Endothelial cell of umbilical vein (primary cell): ENCODE results near the gene NENF.

Experiments
- EZH2 ChIP-seq: IDR thresholded peaks from 2 replicates; pipeline ENCODE4 v1.6.1; 2012; ENCODE audit warnings: borderline replicate concordance, low read depth, mild to moderate bottlenecking, moderate library complexity, low read length, inconsistent platforms; ENCODE audit not compliant: severe bottlenecking
- FOS ChIP-seq: IDR thresholded peaks from 2 replicates; pipeline ENCODE4 v1.6.1; 2011; ENCODE audit warnings: mild to moderate bottlenecking, low read length, moderate library complexity, borderline replicate concordance; ENCODE audit not compliant: insufficient read depth
- GATA2 ChIP-seq: IDR thresholded peaks from 2 replicates; pipeline ENCODE4 v1.7.0; 2011; ENCODE audit warnings: low read depth, mild to moderate bottlenecking, moderate library complexity, mixed read lengths, low read length; ENCODE audit not compliant: insufficient read length, insufficient read depth
- JUN ChIP-seq: IDR thresholded peaks from 2 replicates; pipeline ENCODE4 v1.6.1; 2011; ENCODE audit warnings: borderline replicate concordance, low read depth; ENCODE audit not compliant: insufficient read length, insufficient read depth
- MYC ChIP-seq: IDR thresholded peaks from one replicate; pipeline ENCODE4 v1.6.1; 2011; ENCODE audit warnings: mild to moderate bottlenecking, low read depth, low read length
- POLR2A ChIP-seq: IDR thresholded peaks from 2 replicates; pipeline ENCODE4 v1.6.1; 2012; ENCODE audit warnings: low read depth, mild to moderate bottlenecking, control low read depth, low read length
- POLR2AphosphoS5 ChIP-seq: IDR thresholded peaks from 2 replicates; pipeline ENCODE4 v1.6.1; 2012; ENCODE audit warnings: low read depth, mild to moderate bottlenecking, control low read depth, low read length, moderate library complexity; ENCODE audit not compliant: insufficient read depth
- TF ChIP-seq, protein P1 (sequence below), 2 donors: IDR thresholded peaks; 1 replicate in 1 of 2; 2 replicates in 1 of 2; pipeline ENCODE4 v1.5.1; 2011; ENCODE audit warnings: low read length in 2 of 2, mild to moderate bottlenecking in 2 of 2, moderate library complexity in 2 of 2, control low read depth in 1 of 2, inconsistent platforms in 1 of 2, low read depth in 1 of 2; ENCODE audit not compliant: insufficient read depth in 1 of 2; ENCODE audit errors: extremely low read depth in 1 of 2
- TF ChIP-seq, protein P2 (sequence below): IDR thresholded peaks from 2 replicates; pipeline ENCODE4 v1.6.1; 2011; ENCODE audit not compliant: insufficient read depth, insufficient read length

DNA sequence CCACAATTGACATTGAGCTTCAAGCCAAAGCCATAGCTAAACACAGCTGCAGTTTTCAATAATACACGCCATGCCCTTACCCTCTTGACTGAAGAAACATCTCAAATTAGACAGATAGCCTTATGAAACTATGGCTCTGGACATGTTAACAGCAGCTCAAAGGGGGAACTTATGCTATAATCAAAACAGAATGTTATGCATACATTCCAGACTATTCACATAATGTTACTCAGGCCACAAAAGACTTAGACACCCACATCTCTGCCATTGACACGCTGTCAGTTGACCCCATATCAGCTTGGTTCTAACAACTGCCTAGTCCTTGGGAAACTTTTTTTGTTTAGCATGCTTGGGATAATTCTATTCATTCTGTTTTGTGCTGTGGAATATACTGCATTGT is 2.3 kb upstream of the NENF start:
- TF ChIP-seq POLR2A (no peak), POLR2AphosphoS5 (no peak), MYC (no peak), EZH2 (no peak), GATA2 (no peak), FOS (no peak), JUN (no peak)
- TF ChIP-seq, protein P1, sequence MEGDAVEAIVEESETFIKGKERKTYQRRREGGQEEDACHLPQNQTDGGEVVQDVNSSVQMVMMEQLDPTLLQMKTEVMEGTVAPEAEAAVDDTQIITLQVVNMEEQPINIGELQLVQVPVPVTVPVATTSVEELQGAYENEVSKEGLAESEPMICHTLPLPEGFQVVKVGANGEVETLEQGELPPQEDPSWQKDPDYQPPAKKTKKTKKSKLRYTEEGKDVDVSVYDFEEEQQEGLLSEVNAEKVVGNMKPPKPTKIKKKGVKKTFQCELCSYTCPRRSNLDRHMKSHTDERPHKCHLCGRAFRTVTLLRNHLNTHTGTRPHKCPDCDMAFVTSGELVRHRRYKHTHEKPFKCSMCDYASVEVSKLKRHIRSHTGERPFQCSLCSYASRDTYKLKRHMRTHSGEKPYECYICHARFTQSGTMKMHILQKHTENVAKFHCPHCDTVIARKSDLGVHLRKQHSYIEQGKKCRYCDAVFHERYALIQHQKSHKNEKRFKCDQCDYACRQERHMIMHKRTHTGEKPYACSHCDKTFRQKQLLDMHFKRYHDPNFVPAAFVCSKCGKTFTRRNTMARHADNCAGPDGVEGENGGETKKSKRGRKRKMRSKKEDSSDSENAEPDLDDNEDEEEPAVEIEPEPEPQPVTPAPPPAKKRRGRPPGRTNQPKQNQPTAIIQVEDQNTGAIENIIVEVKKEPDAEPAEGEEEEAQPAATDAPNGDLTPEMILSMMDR (IDR thresholded peaks at IDR 0.05; ENCODE audit: extremely low read depth in 1 of 2, insufficient read depth in 1 of 2, low read depth in 1 of 2, low read length in 2 of 2) = no peak
- TF ChIP-seq, protein P2, sequence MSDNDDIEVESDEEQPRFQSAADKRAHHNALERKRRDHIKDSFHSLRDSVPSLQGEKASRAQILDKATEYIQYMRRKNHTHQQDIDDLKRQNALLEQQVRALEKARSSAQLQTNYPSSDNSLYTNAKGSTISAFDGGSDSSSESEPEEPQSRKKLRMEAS = no peak
